ENCODE results near the gene TMEM263.
"Not testable (repeated sequence)": the region's sequence is repeated elsewhere in the genome, so short reads cannot be mapped to it uniquely, and the experiment has no call there.

Gene TMEM263

GRCh38 chr12:106986135-106986534 is 30.4 kb downstream of the TMEM263 start:
- DNase-seq (ENCODE audit: low read depth in 3 of 3): no peak

DNA sequence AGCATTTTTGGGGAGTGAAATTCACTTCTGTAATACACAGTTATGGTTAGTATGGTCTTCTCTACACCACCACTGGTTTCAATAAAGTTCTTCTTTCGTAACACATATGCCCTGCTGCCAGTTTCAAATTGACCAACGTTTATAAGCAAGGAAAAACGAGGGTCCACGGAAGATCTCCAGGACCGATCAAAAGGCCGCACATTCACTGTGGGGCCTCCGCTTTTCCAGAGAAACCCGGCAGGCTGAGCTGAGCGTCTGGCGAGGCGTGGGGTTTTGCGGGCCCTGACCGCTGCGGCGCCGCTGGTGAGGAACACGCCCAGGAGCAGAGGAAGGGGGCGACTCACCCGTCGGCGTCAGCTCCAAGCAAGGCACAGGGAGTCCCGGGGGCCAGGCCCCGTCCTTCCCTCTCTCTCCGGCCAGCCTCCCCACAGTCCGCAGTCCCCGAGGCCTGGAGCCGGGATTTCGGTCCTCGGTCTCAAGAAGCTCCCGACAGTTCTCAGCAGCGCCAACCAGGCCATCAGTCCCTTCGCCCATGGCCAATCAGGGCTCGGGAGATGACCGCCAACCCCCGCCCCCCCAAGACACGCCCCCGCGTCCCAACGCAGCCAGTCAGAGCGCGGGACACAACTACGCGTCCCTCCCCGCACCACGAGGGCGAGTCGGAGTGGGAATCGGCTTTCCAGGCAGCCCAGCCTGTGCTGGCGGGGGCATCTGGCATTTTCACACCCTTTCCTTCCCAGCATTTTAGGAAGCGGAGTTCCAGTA is 31.1 kb downstream of the TMEM263 start, which contains the start of gene MTERF2:
MTERF2 (minus strand) TSS at position 522 of the 765 bp plus-strand sequence. CDS start 8,432 bp downstream, outside the sequence.
- peak; percentile 69 to 81 (median 72) for DNase-seq (ENCODE audit: low read depth in 3 of 3)

DNA sequence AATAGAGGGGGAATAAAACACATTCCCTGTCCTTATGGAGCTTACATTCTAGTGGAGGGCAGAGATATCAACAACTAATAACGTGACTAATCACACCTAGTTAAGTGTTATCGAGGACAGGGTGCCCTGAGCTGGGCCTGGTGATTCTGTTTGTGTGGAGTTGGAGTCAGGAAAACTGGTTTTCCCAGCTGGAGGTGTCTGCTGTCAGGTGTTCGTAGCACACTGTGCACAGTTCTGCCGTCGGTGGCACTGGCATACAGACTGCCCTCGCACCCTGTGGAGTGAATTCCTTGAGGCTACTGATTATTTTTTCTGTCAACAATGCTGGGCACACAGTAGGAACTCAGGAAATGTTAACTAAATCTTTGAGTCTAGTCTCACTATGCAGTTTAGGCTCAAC is 32.1 kb downstream of the TMEM263 start:
- no peak for DNase-seq (ENCODE audit: low read depth in 3 of 3)

- DNase-seq (ENCODE audit: low read depth in 3 of 3): no peak
Measured at GRCh38 chr12:106994579-106995220, 39.0 kb downstream of the TMEM263 start.

DNA sequence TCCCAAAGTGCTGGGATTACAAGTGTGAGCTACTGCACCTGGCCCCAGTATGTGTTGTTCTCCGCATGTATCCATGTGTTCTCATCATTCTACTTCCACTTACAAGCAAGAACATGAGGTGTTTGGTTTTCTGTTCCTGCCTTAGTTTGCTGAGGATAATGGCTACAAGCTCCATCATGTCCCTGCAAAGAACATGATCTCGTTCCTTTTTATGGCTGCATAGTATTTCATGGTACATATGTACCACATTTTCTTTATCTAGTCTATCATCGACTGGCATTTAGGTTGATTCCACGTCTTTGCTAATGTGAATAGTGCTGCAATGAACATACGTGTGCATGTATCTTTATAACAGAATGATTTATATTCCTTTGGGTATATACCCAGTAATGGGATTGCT is 40.4 kb downstream of the TMEM263 start:
- not testable (repeated sequence) for DNase-seq (ENCODE audit: low read depth in 3 of 3)

- no peak for DNase-seq (ENCODE audit: low read depth in 3 of 3)
Measured at GRCh38 chr12:106997916-106998315, 42.2 kb downstream of the TMEM263 start.

GRCh38 chr12:106999446-106999845 is 43.7 kb downstream of the TMEM263 start:
- no peak for DNase-seq (ENCODE audit: low read depth in 3 of 3)

GRCh38 chr12:107002665-107003064 is 47.0 kb downstream of the TMEM263 start:
- not testable (repeated sequence) for DNase-seq (ENCODE audit: low read depth in 3 of 3)

DNA sequence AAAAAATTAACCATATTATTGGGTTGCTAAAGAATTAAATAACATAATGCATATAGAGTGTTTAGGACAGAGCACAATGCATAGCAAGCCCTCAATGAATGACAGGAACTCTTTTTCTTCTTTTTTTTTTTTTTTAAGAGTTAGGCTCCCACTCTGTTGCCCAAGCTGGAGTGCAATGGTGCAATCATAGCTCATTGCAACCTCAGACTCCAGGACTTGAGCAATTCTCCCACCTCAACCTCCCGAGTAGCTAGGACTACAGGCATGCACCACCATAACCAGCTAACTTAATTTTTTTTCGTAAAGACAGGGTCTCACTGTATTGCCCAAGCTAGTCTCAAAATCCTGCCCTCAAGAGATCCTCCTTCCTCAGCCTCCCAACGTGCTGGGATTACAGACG is 51.7 kb downstream of the TMEM263 start:
- no peak for DNase-seq (ENCODE audit: low read depth in 3 of 3)

DNA sequence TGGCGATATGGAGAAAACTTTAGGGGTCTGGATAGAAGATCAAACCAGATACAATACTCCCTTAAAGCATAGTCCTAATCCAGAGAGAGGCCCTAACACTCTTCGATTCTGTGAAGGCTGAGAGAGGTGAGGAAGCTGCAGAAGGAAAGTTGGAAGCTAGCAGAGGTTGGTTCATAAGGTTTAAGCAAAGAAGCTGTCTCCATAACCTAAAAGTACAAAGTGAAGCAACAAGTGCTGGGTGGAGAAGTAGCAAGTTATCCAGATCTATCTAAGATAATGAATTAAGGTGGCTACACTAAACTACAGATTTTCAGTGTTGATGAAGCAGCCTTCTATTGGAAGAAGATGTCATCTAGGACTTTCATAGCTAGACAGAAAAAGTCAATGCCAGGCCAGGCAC is 55.8 kb downstream of the TMEM263 start:
- DNase-seq (ENCODE audit: low read depth in 3 of 3): no peak

GRCh38 chr12:107012736-107013425 is 57.2 kb downstream of the TMEM263 start:
- no peak for DNase-seq (ENCODE audit: low read depth in 3 of 3)

- no peak for DNase-seq (ENCODE audit: low read depth in 3 of 3)
Measured at GRCh38 chr12:107014055-107014454, 58.3 kb downstream of the TMEM263 start.

DNA sequence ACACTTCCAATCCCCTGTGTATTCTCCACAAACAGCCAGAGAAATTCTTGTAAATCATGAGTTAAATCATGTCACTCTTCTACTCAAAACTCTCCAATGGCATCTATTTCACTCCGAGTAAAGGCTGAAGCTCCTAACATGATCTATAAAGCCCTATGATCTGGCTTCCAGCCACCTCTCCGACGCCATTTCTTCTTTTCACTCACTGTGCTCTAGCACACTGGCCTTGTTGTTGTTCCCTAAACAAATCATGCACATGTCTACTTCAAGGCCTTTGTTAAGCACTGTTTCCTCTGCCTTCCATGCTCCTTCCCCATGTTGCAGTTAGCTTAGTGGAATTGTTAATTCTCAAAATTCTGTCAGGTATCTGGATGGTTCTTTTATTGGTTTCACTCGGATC is 61.3 kb downstream of the TMEM263 start:
- DNase-seq (ENCODE audit: low read depth in 3 of 3): no peak

DNA sequence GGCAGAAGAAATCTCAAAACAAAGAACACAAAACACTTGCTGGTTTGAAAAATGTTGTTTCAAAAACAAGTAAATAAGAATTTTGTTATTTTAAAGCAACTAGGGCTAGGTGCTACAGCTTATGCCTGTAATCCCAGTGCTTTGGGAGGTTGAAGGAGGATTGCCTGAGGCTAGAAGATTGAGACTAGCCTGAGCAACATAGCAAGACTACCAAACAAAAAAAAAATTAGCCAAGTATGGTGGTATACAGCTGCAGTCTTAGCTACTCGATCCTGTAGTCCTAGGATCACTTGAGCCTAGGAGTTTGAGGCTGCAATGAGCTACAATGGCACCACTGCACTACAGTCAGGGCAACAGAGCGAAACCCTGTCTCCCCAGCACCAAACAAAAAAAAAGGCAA is 63.8 kb downstream of the TMEM263 start:
- no peak for DNase-seq (ENCODE audit: low read depth in 3 of 3)

Measured in stimulated activated CD4-positive, alpha-beta T cell treated with anti-CD3 and anti-CD28 coated beads, TNF-alpha, amount 100 ng/mL, for 24 hours (primary cell).